GM19463 (cell line): Measurements from ENCODE around the gene SLC16A5.
"Not testable (repeated sequence)": the region's sequence is repeated elsewhere in the genome, so short reads cannot be mapped to it uniquely, and the experiment has no call there.

ENCODE experiments used
- ATAC-seq: cut with Tn5 transposase; IDR thresholded peaks from one replicate; pipeline ENCODE4 v1.9.1; 2021; ENCODE audit warnings: mild to moderate bottlenecking, moderate library complexity; ENCODE audit not compliant: unreplicated experiment

Gene SLC16A5

DNA sequence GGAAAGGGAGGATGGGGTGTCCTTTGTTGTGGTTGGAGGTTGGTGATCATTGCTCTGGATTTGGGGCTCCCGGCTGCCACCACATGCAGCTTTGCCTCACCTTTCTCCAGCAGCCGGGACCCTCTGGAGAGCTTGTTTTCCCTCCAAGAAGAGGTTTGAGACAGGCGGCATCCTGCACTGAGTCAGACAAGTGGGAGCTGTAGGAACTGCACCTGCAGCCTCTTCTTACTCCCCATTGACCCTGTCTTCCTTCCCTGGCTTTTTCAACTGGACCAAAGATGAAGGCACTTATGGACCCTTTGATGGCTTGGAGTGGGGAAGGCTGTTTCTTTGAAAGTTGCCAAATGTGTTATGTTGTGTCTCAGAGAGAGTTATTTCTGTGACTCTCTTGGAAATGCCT lies 24.1 kb upstream of the SLC16A5 start:
- ATAC-seq, result no peak

DNA sequence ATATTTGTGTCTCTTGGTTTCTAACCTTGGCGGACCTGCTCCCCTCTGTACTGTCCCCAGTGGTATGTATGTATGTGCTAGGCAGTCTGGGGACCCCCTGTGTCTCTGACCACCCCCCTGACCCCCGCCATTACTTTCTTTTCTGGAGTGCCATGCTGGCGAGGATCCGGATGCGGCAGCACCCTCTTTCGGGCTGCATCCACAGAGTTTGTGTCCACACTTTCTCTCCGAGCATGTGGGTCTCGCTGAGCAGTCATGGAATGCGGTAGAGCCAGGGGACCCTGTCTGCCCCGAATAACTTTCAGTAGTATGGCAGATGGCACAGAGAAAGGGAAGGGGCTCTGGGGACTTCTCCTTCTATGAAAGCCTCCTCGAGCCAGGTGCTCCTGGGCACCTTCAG lies 23.7 kb upstream of the SLC16A5 start:
- ATAC-seq, result no peak

DNA sequence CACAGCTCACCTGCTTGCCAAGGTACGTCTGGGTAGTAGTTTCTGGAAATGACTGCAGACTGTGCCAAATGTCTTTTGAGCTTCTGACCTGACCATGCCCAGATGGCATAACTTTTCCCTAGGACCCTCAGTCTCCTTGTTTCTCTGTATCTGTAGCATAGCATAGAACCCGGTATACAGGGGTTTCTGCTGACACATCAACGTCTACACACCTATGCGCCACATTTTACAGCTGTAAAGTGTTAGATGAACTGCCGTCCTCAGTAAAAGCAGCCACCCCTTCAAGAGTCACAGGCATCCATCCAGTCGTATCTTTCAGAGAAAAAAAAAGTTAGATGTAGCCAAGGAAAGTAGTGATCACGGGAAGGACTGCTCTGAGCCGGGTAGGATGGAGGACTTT lies 23.3 kb upstream of the SLC16A5 start:
- ATAC-seq, result no peak

DNA sequence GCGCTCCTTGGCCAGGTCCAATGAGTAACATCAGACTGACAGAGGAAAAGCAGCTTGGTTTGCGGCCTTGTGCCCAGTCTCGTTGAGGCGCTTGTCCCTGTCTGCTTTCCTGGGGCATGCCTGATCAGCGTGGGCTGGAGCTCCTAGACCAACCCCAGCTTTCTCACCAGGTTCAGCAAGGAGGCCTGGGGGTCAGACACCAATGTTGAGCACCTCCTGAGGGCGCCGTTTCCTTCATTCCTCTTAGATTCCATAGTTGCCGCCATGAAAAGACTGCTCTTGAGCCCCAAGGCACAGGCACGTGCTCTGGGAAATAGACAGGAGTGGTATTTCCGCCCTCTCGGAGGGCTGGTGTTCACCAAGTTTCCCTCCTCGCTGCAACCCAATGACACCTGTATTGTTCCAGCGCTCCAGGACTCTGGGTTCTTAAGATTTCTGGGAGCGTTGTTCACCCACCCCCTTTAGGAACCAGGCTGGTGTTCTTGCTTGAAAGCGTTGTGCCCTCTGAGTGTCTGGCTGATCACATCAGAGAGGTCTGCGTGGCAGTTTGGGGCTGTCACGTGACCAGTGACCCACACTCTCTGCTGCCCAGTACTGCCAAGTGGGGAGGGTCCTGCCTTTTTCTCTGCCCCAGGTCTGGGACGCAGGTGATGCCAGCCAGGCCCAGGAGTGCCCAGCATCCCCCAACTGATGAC lies 22.7 kb upstream of the SLC16A5 start:
- no peak for ATAC-seq

DNA sequence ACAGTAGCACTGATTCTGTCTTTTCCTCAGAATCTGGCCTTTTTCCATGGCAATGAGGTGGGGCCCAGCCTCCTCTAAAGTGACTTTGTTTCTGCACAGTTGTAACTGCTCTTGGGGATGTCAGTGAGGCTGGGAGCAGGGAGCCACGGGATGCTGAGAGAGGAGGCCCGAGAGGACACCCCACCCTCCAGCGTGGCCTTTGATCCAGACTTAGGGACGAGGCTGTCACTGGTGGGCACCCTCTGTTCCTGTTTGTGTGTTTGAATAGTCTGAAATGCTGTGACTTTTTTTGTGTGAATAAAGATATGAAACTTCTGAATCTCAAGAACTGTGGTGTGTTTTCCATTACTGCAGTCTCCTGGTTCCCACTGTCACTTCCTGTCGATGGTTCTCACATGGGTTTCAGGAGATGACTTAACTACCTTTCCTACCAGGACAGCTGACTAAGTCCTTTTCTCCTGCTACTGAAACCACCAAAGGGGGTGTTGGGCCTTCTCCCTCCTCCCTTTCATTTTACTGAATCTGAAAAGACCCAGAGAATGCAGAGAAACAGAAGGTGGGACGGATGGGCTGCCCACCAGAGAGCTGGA lies 22.1 kb upstream of the SLC16A5 start:
- ATAC-seq, result no peak

DNA sequence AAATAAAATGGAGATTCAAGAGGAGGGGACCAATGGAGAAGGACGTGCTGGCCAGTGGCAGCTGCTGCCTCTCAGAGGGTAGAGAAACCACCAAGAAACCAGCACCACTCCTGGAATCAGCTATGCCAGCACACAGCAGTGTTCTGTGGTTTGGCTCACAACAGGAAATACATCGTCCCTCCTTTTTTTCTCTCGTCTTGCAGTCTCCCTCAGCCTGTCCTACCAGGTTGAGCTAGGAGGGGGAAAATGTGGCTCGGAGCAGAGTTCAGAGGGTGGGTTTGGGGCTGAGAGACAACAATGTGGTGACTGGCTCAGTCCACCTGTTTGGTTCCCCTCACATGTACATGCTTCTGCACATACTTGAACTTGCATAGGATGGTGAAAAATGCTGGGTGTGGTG lies 19.9 kb upstream of the SLC16A5 start:
- ATAC-seq, result no peak

DNA sequence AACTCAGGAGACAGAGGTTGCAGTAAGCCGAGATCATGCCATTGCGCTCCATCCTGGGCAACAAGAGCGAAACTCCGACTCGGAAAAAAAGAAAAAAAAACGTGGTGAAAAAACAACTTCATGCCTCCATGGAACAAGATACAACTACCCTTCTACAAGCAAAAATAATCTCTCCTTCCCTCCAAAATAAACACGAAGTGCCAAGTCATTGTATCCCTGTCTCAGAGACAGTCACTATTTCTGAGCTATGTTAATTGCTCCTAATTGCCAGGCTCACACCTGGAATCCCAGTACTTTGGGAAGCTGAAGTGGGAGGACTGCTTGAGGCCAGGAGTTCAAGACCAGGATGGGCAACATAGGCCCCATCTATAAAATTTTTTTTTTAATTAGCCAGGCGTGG lies 19.0 kb upstream of the SLC16A5 start:
- no peak for ATAC-seq

DNA sequence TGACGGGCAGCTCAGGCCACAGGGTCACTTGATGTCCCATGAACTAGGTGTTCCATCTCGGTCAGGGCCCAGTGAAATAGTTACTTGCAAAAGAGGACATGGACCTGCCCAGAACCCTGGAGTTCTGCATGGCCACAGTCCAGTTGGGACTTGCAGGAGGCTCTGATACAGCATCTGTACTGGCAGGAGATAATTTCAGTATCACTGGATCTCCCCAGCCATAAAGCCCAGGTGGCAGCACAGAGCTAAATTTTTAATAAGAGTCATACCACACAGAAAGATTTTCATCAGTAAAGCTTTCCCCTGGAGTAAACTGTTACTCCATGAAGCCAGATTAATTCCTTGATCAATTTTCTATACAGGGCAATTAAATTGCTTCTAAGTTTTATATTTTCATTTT lies 18.0 kb upstream of the SLC16A5 start:
- ATAC-seq, result no peak

DNA sequence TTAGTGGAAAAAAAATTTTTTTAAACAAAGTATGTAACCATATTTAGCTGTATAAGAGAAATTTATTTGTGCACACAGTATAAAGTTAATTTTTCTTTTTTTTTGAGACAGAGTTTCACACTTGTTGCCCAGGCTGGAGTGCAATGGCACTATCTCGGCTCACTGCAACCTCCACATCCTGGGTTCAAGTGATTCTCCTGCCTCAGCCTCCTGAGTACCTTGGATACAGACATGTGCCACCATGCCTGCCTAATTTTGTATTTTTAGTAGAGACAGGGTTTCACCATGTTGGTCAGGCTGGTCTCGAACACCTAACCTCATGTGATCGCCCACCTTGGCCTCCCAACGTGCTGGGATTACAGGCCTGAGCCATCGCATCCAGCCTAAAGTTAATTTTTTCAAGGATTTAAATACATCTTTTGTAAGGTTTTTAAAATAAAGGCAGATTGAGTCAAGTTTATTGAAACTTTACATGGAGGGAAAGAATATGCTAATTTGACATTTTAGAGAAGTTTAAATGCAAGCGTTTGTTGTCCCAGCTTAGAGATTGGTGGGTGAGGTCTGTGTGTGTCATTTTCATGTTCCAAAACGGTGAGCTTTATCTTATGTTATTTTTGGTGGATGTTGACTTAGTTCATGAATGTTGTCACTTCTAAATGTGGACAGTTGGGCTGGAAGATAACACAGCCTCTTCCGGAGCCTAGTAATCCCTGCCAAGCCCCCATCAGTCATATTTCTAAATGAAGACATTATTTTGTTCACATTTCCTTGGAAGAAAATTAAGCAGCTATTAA lies 16.1 kb upstream of the SLC16A5 start:
- ATAC-seq, result not testable (repeated sequence)

DNA sequence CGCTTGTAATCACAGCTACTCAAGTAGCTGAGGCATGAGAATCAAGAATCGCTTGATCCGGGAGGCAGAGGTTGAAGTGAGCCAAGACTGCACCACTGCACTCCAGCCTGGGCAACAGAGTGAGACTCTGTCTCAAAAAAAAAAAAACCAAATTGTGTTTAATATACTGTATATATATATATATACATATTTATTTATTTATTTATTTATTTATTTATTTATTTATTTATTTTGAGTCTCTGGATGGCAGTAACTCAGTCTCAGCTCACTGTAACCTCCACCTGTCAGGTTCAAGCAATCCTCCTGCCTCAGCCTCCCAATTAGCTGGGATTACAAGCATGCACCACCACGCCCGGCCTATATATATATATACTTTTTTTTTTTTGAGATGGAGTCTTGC lies 14.8 kb upstream of the SLC16A5 start:
- ATAC-seq, result not testable (repeated sequence)

DNA sequence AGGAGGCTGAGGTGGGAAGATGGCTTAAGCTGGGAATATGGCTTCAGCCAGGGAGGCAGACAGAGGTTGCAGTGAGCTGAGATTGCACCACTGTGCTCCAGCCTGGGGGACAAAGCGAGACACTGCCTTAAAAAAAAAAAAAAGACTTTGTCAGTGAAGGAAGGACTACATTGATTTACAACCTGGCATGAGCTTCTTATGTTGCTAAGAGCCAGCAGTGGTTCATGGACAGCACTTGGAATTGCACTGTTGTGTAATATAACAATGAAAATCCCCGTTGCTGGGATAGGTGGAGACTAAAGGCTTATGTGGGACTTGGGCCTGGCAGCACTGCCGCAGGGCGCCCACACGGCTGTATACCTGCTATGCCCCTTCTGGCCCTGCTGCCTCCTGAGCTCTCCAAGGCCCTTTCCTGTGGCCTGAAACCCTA lies 14.1 kb upstream of the SLC16A5 start:
- no peak for ATAC-seq

DNA sequence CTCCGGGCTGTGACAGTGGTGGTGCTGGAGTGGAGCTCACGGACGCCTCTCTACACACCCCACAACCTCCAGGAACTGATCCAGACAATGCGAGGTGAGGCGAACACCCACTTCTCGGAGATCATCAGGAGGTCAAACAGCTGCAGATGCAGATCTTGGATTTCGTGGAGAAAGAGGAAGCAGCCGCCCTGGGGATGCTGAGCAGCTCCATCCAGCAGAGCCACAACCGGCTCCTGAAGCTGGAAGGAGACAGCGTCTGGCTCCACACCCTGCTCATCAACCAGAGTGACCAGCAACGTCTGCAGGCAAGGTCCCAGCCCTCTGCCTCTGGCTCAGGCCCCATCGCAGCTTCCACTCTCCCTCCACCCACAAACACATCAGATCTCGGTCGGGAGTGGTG lies 13.2 kb upstream of the SLC16A5 start:
- ATAC-seq, result no peak

DNA sequence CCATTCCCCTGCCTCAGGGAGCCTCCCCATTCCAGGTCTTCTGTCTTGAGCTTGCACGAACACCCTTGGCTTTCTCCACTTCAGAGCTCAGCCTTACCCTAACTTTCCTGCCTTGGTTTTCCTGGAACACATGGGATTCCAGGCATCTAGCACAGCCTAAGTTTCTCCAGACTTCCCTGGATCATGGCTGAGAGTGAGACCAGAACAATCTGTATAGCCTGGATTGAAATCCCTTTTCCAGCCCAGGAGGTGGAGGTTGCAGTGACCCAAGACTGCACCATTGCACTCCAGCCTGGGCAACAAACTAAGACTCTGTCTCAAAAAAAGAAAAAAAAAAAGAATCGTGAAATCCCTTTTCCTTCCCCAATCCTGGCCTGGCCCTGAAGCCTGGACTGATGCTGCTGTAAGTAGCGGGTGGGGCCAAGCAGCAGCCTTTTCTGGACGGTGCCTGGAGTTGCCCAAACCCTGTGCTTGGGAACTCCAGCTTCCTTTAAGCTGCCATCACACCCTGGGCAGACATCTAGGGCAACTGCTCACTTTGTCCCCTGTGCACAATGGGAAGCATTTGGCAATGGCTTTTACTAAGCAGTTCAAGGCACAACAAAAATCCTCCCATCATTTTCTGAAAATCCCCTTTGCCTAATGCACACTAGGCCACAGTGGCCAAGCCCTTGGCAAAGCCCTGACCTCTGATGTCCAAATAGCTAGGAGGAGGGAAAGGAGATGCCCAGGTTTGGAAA lies 12.0 kb upstream of the SLC16A5 start:
- ATAC-seq, result no peak

DNA sequence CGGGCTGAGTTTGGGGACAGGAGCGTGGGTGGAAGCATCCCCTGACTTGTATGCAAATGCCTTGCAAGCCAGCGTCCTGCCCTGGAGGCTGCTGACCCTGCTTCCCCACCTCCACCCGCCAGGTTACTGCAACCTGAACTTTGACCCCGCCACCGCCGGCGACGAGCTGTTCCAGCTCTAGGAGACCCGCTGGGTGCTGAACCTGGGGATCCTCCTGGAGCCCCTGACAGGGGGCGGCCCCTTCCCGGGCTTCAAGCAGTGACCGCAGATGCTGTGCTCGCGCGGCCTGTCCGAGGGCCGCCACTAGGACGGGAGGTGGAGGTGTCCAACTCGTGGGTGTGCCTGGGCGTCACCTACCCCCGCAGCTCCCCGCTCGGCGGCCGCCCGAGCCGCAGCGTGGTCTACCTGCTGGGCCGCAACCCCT lies 10.7 kb upstream of the SLC16A5 start:
- no peak for ATAC-seq

DNA sequence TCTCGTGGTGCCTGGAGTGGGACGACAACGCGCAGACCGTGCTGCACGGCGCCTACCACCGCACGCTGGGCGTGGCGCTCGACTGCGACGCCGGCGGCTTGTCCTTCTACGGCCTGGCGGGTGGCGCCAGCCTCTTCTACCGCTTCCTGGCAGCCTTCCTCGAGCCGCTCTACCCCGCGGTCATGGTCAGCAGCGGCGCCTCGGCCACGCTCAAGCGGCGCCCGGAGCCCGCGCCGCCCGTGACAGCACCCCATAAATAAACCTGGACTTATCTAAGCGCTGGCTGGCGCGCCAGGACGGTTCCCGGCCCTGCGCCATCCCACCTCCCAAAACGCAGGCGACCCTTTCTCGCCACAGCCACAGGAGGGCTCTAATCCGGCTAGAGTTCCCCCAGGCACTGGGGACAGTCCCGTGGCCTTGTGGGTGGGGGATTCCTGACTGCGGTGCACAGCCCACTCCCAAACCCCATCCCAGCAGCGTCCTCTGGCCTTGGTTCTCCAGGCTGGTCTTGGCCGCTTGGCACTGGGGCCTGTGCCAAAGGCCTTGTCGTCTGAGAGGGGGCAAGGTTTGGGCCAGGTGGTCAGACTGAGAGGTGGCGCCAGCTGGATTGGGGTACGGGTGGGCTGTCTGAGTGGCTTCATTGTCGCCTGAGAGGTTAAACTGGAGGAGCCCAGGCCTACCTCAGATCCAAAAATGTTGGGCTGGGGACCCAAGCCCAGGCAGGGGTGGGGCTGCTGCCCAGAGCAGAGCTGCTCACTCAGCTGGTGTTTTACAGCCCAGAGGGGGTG lies 10.1 kb upstream of the SLC16A5 start:
- peak; percentile 43 for ATAC-seq

DNA sequence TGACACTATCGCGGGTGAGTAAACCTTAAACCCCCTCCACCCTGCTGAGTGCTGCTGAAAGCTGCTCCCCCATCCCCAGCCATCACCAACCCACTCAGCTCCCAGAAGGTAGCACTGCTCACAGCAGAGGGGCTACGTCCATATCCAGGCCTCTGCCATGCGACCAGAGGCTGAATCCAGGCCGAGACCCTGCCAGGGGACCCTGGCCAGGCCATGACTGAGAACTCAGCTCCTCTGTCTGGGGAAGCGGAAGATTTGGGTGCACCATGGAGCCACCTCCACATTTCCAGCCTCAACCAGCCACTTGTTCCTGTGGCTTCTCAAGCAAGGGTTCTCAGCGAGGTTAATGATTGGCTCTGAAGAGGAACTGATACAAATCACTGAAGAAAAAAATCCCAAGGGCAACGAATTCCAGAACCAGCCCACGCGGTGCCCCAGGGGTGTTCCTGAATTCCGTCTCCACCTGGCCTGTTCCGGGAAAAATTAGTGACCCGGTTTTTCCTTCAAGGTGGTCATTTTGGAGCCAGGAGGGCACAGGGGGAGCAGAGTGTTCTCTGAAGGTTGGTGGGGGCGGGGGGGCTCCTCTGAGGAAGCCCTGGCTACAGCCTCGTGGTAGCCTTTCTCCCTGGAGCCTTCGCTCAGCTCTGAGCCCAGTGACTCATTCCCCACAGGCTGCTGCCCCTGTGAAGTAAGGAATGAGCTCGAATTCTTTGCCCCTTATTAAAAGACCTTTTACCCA lies 9.3 kb upstream of the SLC16A5 start:
- ATAC-seq, result peak; percentile 44

DNA sequence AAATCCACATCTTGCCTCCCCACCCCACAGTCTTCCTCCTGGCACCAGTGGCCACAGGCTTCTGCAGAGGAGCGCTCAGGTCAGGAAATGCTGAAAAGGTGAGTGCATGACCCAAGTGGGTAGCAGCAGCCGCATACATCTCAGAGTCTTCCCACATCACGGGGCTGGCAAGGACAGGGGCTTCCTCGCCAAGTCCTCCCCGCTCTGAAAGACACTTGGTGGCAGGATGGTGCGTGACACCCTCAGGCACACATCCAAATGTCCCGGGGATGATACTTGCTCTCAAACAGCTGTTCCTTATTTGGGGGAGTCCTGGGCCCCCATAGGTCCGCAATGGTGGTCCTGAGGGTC lies 8.8 kb upstream of the SLC16A5 start:
- ATAC-seq, result no peak

DNA sequence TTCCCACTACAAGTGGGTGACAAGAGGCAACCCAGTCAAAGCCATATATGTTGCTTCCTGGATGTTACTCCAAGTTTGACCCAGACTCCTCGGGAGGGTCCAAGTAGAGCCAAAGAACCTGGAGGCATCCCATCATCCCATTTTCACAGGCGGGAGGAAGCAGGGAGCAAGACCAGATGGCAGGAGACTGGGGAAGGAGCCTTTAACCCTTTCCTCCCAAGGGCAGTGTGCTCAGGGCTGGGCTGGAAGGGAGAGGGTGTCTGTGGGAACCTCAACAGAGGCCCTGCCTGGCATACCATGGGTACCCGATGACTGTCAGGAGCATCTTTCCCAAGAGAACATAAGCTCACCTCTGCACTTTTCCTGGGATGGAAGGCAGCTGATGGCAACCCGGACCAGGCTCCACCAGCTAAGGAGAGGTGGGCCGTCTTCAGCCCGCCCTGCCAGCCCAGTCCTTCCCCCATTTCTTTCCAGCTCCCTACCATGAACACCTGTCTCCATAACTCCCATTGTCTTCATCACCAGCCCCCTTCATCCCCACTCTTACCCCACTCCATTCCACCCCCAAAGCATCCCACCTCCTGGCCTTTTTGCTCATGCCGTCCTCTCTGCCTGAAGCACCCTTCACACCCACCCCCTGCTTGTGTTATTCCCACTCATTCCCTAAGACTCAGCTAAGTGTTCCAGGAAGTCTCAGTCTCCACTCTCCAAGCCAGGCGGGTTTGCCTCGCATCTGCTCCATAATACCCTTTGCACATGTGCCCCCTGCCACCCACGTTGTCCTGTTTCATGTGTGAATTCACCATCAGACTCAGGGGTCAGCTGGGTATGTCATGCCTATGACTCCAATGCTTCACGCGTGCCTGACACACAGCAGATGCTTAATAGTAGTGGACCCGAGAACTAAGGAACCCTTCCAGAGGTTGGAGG lies 5.9 kb upstream of the SLC16A5 start:
- ATAC-seq, result no peak

DNA sequence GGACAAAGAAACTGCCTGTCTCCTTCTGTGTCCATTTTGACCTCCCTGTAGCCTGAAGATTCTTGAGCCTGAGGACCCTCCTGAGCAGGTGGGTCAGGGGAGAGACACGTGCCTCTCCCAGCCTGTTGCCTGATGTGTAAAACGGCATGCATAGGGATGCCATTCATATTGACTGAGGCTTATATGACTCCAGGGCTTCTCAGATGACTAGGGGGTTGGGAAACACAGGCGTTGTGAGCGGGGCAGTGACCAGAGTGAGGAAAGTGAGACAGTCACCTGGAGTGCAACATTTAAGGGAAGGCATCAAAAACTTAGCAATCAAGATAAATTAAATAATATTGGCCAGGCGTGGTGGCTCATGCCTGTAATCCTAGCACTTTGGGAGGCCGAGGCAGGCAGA lies 5.1 kb upstream of the SLC16A5 start:
- no peak for ATAC-seq
